Type B pancreatic cell (in vitro differentiated cells): ENCODE measurements around the gene RASA1. TPM values are rescaled to one million over a fixed set of nuclear protein-coding genes. Genes with fewer than 3 reads are reported as not detected.

Experiments used
- DNase-seq: peaks from one replicate; pipeline ENCODE4 v3.0.0; 2021; ENCODE audit warnings: mixed read lengths; ENCODE audit not compliant: unreplicated experiment; ENCODE audit errors: extremely low spot score
- H3K27ac Mint-ChIP-seq: 2 replicates; pipeline ENCODE4 v1.8.0; 2021; ENCODE audit warnings: mild to moderate bottlenecking, mixed read lengths
- H3K27me3 Mint-ChIP-seq: 2 replicates; pipeline ENCODE4 v1.8.0; 2021; ENCODE audit warnings: mixed read lengths
- H3K36me3 Mint-ChIP-seq: 2 replicates; pipeline ENCODE4 v1.8.0; 2021; ENCODE audit warnings: mixed read lengths
- H3K4me1 Mint-ChIP-seq: one replicate; pipeline ENCODE4 v1.8.0; 2021; ENCODE audit warnings: mixed read lengths; ENCODE audit not compliant: unreplicated experiment
- H3K4me3 Mint-ChIP-seq: 2 replicates; pipeline ENCODE4 v1.8.0; 2021; ENCODE audit warnings: mild to moderate bottlenecking, mixed read lengths
- H3K9me3 Mint-ChIP-seq: 2 replicates; pipeline ENCODE4 v1.8.0; 2021; ENCODE audit warnings: mixed read lengths
- CTCF ChIP-seq: fragments of 200-600 bp; sonication (generic); conservative IDR thresholded peaks from 2 replicates; pipeline ENCODE4 v1.5.0; 2021; ENCODE audit warnings: antibody characterized with exemption, mild to moderate bottlenecking
- total RNA-seq: library from RNA; stranded (reverse); gene quantifications from 2 replicates; pipeline ENCODE4 v1.2.1, GENCODE V29; 2021; ENCODE audit warnings: low replicate concordance

The RASA1 gene
- total RNA-seq, 1 donor from 2014 or later, result 33.0 TPM

- Mint-ChIP-seq H3K4me3 (no peak overlapping the region), H3K4me1 (no peaks in the 10 kb centered on the region), H3K27ac (no peak overlapping the region), H3K27me3 (no peaks in the 10 kb centered on the region), H3K9me3 (no peaks in the 10 kb centered on the region), H3K36me3 (peaks cover 18% of the 10 kb centered on the region)
- no peak for TF ChIP-seq CTCF
- no peak for DNase-seq
These were observed 80.2 kb downstream of the RASA1 start for GRCh38 chr5:87347841-87348240.

GRCh38 chr5:87354496-87354895 is 86.8 kb downstream of the RASA1 start:
- DNase-seq, result no peak
- H3K4me1 Mint-ChIP-seq, result no peaks in the 10 kb centered on the region
- peaks cover 5% of the 10 kb centered on the region for H3K9me3 Mint-ChIP-seq
- H3K4me3 Mint-ChIP-seq, result no peak overlapping the region
- H3K27ac Mint-ChIP-seq, result no peak overlapping the region
- H3K36me3 Mint-ChIP-seq, result peaks cover 34% of the 10 kb centered on the region
- H3K27me3 Mint-ChIP-seq, result no peaks in the 10 kb centered on the region
- TF ChIP-seq CTCF, result no peak

GRCh38 chr5:87359106-87359505 is 91.4 kb downstream of the RASA1 start:
- no peaks in the 10 kb centered on the region for H3K4me1 Mint-ChIP-seq
- H3K27me3 Mint-ChIP-seq, result no peaks in the 10 kb centered on the region
- TF ChIP-seq CTCF, result no peak
- no peak overlapping the region for H3K27ac Mint-ChIP-seq
- H3K9me3 Mint-ChIP-seq, result peaks cover 5% of the 10 kb centered on the region
- peaks cover 31% of the 10 kb centered on the region for H3K36me3 Mint-ChIP-seq
- no peak overlapping the region for H3K4me3 Mint-ChIP-seq
- no peak for DNase-seq

- peaks cover 30% of the 10 kb centered on the region for H3K36me3 Mint-ChIP-seq
- no peak overlapping the region for H3K27ac Mint-ChIP-seq
- no peak for TF ChIP-seq CTCF
- H3K9me3 Mint-ChIP-seq, result peaks cover 5% of the 10 kb centered on the region
- no peak overlapping the region for H3K4me3 Mint-ChIP-seq
- no peaks in the 10 kb centered on the region for H3K4me1 Mint-ChIP-seq
- no peaks in the 10 kb centered on the region for H3K27me3 Mint-ChIP-seq
- DNase-seq, result no peak
These were observed 92.4 kb downstream of the RASA1 start for GRCh38 chr5:87360132-87360531.

DNA sequence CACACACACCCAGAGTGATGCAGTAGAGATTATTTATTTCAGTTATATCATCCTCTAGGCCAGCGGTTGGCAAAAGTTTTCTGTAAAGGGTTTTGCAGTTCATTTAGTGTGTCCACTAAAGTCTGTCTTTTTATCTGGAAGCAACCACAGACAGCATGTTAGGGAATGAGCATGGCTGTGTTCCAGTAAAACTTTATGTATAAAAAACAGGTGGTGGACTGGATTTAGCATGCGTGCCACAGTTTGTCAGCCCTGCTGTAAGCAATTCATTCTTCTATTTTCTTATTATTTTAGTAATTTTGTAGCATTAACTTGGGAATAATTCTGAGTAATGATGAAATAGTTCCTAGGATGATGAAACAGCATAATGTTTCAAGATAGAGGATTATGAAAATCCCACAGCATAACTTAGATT is 93.4 kb downstream of the RASA1 start:
- Mint-ChIP-seq H3K4me1 (no peaks in the 10 kb centered on the region), H3K36me3 (peaks cover 24% of the 10 kb centered on the region), H3K27ac (no peak overlapping the region), H3K9me3 (no peaks in the 10 kb centered on the region), H3K4me3 (no peak overlapping the region), H3K27me3 (no peaks in the 10 kb centered on the region)
- DNase-seq, result no peak
- no peak for TF ChIP-seq CTCF

DNA sequence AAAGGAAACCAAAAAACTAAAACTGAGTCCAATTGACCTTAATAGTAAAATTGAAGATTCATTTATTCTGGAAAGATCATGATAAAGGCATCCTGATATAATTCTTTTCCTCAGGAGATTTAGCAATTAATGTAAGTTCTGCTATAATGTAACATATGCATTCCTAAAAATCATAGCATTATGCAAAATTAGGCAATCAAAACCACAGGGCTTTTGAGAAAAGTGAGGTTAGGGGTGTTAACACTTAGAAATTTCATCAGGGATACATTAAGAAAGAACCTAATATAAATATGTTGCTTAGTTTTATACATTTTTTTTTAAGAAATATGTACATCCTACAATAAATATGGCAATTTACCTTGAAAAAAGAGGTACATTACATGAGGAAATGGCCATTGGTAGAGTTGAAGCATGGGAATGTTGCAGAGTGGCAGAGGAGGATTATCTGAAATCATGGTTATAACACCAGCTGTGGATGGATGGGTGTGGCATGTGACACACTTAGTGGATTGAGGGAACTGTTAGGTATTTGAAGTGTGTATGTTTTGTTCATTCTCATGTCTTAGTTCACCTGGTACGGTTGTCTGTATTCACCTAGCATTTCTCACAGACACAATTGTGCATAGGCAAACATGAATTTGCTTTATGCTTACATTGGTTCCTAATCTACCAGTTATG is 94.0 kb downstream of the RASA1 start:
- TF ChIP-seq CTCF, result no peak
- no peak for DNase-seq
- Mint-ChIP-seq H3K9me3 (no peaks in the 10 kb centered on the region), H3K4me3 (no peak overlapping the region), H3K27me3 (no peaks in the 10 kb centered on the region), H3K36me3 (peaks cover 28% of the 10 kb centered on the region), H3K27ac (no peak overlapping the region), H3K4me1 (no peaks in the 10 kb centered on the region)
